ENCODE results near the gene TMC3.
"Not testable (repeated sequence)": the region's sequence is repeated elsewhere in the genome, so short reads cannot be mapped to it uniquely, and the experiment has no call there.

Gene TMC3

GRCh38 chr15:81384891-81385720 is 11.1 kb upstream of the TMC3 start:
- DNase-seq (ENCODE audit: low read depth): no peak

GRCh38 chr15:81381720-81382119 is 7.7 kb upstream of the TMC3 start:
- DNase-seq (ENCODE audit: low read depth): no peak

- no peak for DNase-seq (ENCODE audit: low read depth)
Measured at GRCh38 chr15:81380668-81381067, 6.7 kb upstream of the TMC3 start.

- no peak for DNase-seq (ENCODE audit: low read depth)
Measured at GRCh38 chr15:81380203-81380602, 6.2 kb upstream of the TMC3 start.

GRCh38 chr15:81379269-81379668 is 5.3 kb upstream of the TMC3 start:
- no peak for DNase-seq (ENCODE audit: low read depth)

- no peak for DNase-seq (ENCODE audit: low read depth)
Measured at GRCh38 chr15:81378443-81378842, 4.4 kb upstream of the TMC3 start.

GRCh38 chr15:81377871-81378270 is 3.9 kb upstream of the TMC3 start:
- DNase-seq (ENCODE audit: low read depth): no peak

GRCh38 chr15:81376231-81376630 is 2.2 kb upstream of the TMC3 start:
- DNase-seq (ENCODE audit: low read depth): no peak

- DNase-seq (ENCODE audit: low read depth): no peak
Measured at GRCh38 chr15:81375461-81375860, 1.4 kb upstream of the TMC3 start.

GRCh38 chr15:81373176-81373575 is 837 bp downstream of the TMC3 start:
- no peak for DNase-seq (ENCODE audit: low read depth)

- no peak for DNase-seq (ENCODE audit: low read depth)
Measured at GRCh38 chr15:81372575-81372974, 1.4 kb downstream of the TMC3 start.

GRCh38 chr15:81363718-81364500 is 10.1 kb downstream of the TMC3 start:
- DNase-seq (ENCODE audit: low read depth): no peak

- DNase-seq (ENCODE audit: low read depth): no peak
Measured at GRCh38 chr15:81363276-81363675, 10.7 kb downstream of the TMC3 start.

GRCh38 chr15:81362790-81363189 is 11.2 kb downstream of the TMC3 start:
- DNase-seq (ENCODE audit: low read depth): no peak

GRCh38 chr15:81361891-81362290 is 12.1 kb downstream of the TMC3 start:
- no peak for DNase-seq (ENCODE audit: low read depth)

GRCh38 chr15:81360491-81360890 is 13.5 kb downstream of the TMC3 start:
- DNase-seq (ENCODE audit: low read depth): no peak

- DNase-seq (ENCODE audit: low read depth): no peak
Measured at GRCh38 chr15:81358248-81358647, 15.8 kb downstream of the TMC3 start.

GRCh38 chr15:81357180-81357686 is 16.8 kb downstream of the TMC3 start:
- DNase-seq (ENCODE audit: low read depth): no peak

GRCh38 chr15:81356252-81356651 is 17.8 kb downstream of the TMC3 start:
- DNase-seq (ENCODE audit: low read depth): no peak

GRCh38 chr15:81351651-81352050 is 22.4 kb downstream of the TMC3 start:
- no peak for DNase-seq (ENCODE audit: low read depth)

- no peak for DNase-seq (ENCODE audit: low read depth)
Measured at GRCh38 chr15:81349271-81349670, 24.7 kb downstream of the TMC3 start.

- DNase-seq (ENCODE audit: low read depth): not testable (repeated sequence)
Measured at GRCh38 chr15:81348691-81349090, 25.3 kb downstream of the TMC3 start.

GRCh38 chr15:81347910-81348309 is 26.1 kb downstream of the TMC3 start:
- DNase-seq (ENCODE audit: low read depth): no peak

Measured in fibroblast of gingiva (primary cell).